H1 (cell line): ENCODE measurements around the gene RHBDD2. TPM values are rescaled to one million over a fixed set of nuclear protein-coding genes. Genes with fewer than 3 reads are reported as not detected.

Experiments
- CTCF ChIA-PET: fragments of 300-600 bp; sonication (Branson Sonifier 250); formaldehyde crosslinking; loops from one replicate; lab custom pipeline; 2021; ENCODE audit not compliant: partially characterized antibody; lab: Charles Lee
- POLR2A ChIA-PET: fragments of 300-600 bp; sonication (Branson Sonifier 250); formaldehyde crosslinking; loops from one replicate; lab custom pipeline; 2021; ENCODE audit warnings: inconsistent platforms; ENCODE audit not compliant: partially characterized antibody; lab: Charles Lee
- DNase-seq, 2 experiments: peaks; one replicate each; pipeline versions ENCODE4 v3.0.0 to v3.0.0-alpha.2; 2010 to 2022; ENCODE audit warnings: low spot score in 2 of 2, low read depth in 1 of 2, mixed read lengths in 1 of 2
- FAIRE-seq: peaks from 2 replicates; lab custom pipeline; 2011; peaks lifted over from hg19 to GRCh38; lab: Jason Lieb, UNC
- H2AFZ ChIP-seq: 2 replicates; pipeline ENCODE4 v1.8.1; 2012; ENCODE audit warnings: low read length, inconsistent platforms
- H2AK5ac ChIP-seq: 2 replicates; pipeline ENCODE4 v1.6.1; 2013; ENCODE audit warnings: low read depth, low read length
- H2BK120ac ChIP-seq: replicated peaks from 2 replicates; pipeline ENCODE3; 2013; ENCODE audit warnings: low read depth, low read length, inconsistent platforms
- H2BK12ac ChIP-seq: 2 replicates; pipeline ENCODE4 v1.6.1; 2013; ENCODE audit warnings: low read depth, low read length
- H2BK15ac ChIP-seq: 2 replicates; pipeline ENCODE4 v1.6.1; 2013; ENCODE audit warnings: low read length
- H2BK20ac ChIP-seq: 2 replicates; pipeline ENCODE4 v1.6.1; 2013; ENCODE audit warnings: low read length
- H2BK5ac ChIP-seq: 2 replicates; pipeline ENCODE4 v1.6.1; 2013; ENCODE audit warnings: low read depth, low read length
- H3K14ac ChIP-seq: 2 replicates; pipeline ENCODE4 v1.6.1; 2013; ENCODE audit warnings: inconsistent platforms; ENCODE audit not compliant: insufficient read length
- H3K18ac ChIP-seq: 2 replicates; pipeline ENCODE4 v1.6.1; 2013; ENCODE audit warnings: low read length; ENCODE audit errors: extremely low read depth
- H3K23ac ChIP-seq: 2 replicates; pipeline ENCODE4 v1.6.1; 2013; ENCODE audit warnings: inconsistent platforms; ENCODE audit not compliant: insufficient read length
- H3K23me2 ChIP-seq: 2 replicates; pipeline ENCODE4 v1.6.1; 2013; ENCODE audit warnings: low read depth, low read length
- H3K27ac ChIP-seq: 2 replicates; pipeline ENCODE4 v1.6.1; 2011; ENCODE audit warnings: low read depth, low read length, inconsistent platforms
- H3K27me3 ChIP-seq, 4 experiments: replicated peaks in 1 of 4; 1 replicate in 1 of 4; 2 replicates in 3 of 4; pipeline versions ENCODE4 v1.6.1 to v1.8.1; 2011 to 2013; ENCODE audit warnings: low read length in 3 of 4, mild to moderate bottlenecking in 3 of 4, inconsistent platforms in 2 of 4, mixed read lengths in 2 of 4, moderate library complexity in 1 of 4; ENCODE audit not compliant: control insufficient read depth in 3 of 4, insufficient read depth in 3 of 4; ENCODE audit errors: extremely low read depth in 1 of 4
- H3K36me3 ChIP-seq, 4 experiments: 2 replicates each; pipeline versions ENCODE4 v1.6.1 to v1.8.1; 2011 to 2013; ENCODE audit warnings: mild to moderate bottlenecking in 4 of 4, low read length in 3 of 4, moderate library complexity in 2 of 4, control low read depth in 1 of 4, inconsistent platforms in 1 of 4; ENCODE audit not compliant: insufficient read depth in 4 of 4, control insufficient read depth in 2 of 4
- H3K4ac ChIP-seq: replicated peaks from 2 replicates; pipeline ENCODE3; 2013; ENCODE audit warnings: low read length, low read depth, mixed read lengths, inconsistent platforms; ENCODE audit not compliant: insufficient read length
- H3K4me1 ChIP-seq, 4 experiments: replicated peaks in 1 of 4; 1 replicate in 1 of 4; 2 replicates in 3 of 4; pipeline versions ENCODE4 v1.6.1 to v1.8.1; 2011 to 2013; ENCODE audit warnings: low read length in 3 of 4, inconsistent platforms in 2 of 4, mixed read lengths in 1 of 4; ENCODE audit not compliant: insufficient read depth in 4 of 4, control insufficient read depth in 3 of 4
- H3K4me2 ChIP-seq, 2 experiments: 2 replicates each; pipeline versions ENCODE4 v1.6.1 to v1.8.1; 2011 to 2013; ENCODE audit warnings: low read depth in 2 of 2, low read length in 2 of 2, control low read depth in 1 of 2, inconsistent platforms in 1 of 2, mild to moderate bottlenecking in 1 of 2; ENCODE audit not compliant: insufficient read depth in 1 of 2
- H3K4me3 ChIP-seq, 4 experiments: fragments of 200-600, 300-600 bp in 1 of 4; sonication (generic), shearing (Covaris generic), sonication (Bioruptor Twin) in 1 of 4; 2 replicates each; pipeline versions ENCODE4 v1.5.1 to v1.8.1; 2011 to 2016; ENCODE audit warnings: low read length in 4 of 4, low read depth in 3 of 4, control low read depth in 2 of 4, inconsistent platforms in 2 of 4, mild to moderate bottlenecking in 2 of 4, mixed read lengths in 1 of 4, moderate library complexity in 1 of 4; ENCODE audit not compliant: insufficient read depth in 2 of 4; ENCODE audit errors: extremely low read depth in 1 of 4
- H3K56ac ChIP-seq: replicated peaks from 2 replicates; pipeline ENCODE3; 2013; ENCODE audit warnings: low read depth, mild to moderate bottlenecking, mixed read lengths, low read length, inconsistent platforms; ENCODE audit not compliant: insufficient read length
- H3K79me1 ChIP-seq: 2 replicates; pipeline ENCODE4 v1.6.1; 2013; ENCODE audit warnings: low read depth, low read length, control low read depth
- H3K79me2 ChIP-seq, 2 experiments: 2 replicates each; pipeline versions ENCODE4 v1.6.1 to v1.8.1; 2012 to 2013; ENCODE audit warnings: low read length in 2 of 2, mild to moderate bottlenecking in 2 of 2, inconsistent platforms in 1 of 2; ENCODE audit not compliant: insufficient read depth in 2 of 2, control insufficient read depth in 1 of 2
- H3K9ac ChIP-seq, 4 experiments: replicated peaks in 1 of 4; 1 replicate in 1 of 4; 2 replicates in 3 of 4; pipeline versions ENCODE4 v1.6.1 to v1.8.1; 2011 to 2013; ENCODE audit warnings: low read depth in 3 of 4, low read length in 3 of 4, control low read depth in 2 of 4, mild to moderate bottlenecking in 2 of 4, moderate library complexity in 2 of 4, inconsistent platforms in 1 of 4; ENCODE audit errors: extremely low read depth in 1 of 4
- H3K9me3 ChIP-seq, 2 experiments: 2 replicates each; pipeline versions ENCODE4 v1.6.1 to v1.8.1; 2012 to 2013; ENCODE audit warnings: mild to moderate bottlenecking in 2 of 2, moderate library complexity in 2 of 2, control low read depth in 1 of 2, inconsistent platforms in 1 of 2, low read depth in 1 of 2, low read length in 1 of 2, mixed read lengths in 1 of 2; ENCODE audit not compliant: insufficient read depth in 2 of 2
- H4K20me1 ChIP-seq, 2 experiments: replicated peaks in 1 of 2; 2 replicates each; pipeline versions ENCODE3 to v1.8.1; 2011 to 2013; ENCODE audit warnings: inconsistent platforms in 2 of 2, low read length in 2 of 2, mild to moderate bottlenecking in 1 of 2; ENCODE audit not compliant: insufficient read depth in 2 of 2, control insufficient read depth in 1 of 2
- H4K5ac ChIP-seq: 2 replicates; pipeline ENCODE4 v1.6.1; 2013; ENCODE audit warnings: low read length, low read depth, mixed read lengths, inconsistent platforms; ENCODE audit not compliant: insufficient read length
- H4K8ac ChIP-seq: 2 replicates; pipeline ENCODE4 v1.8.0; 2013; ENCODE audit warnings: mild to moderate bottlenecking, moderate library complexity, low read length, inconsistent platforms; ENCODE audit not compliant: insufficient read depth; ENCODE audit errors: extremely low read depth
- H4K91ac ChIP-seq: replicated peaks from 2 replicates; pipeline ENCODE3; 2013; ENCODE audit warnings: low read length, mixed read lengths, inconsistent platforms; ENCODE audit not compliant: insufficient read length
- CEBPB ChIP-seq: IDR thresholded peaks from 2 replicates; pipeline ENCODE4 v1.6.1; 2012; ENCODE audit warnings: low read depth, low read length
- NANOG ChIP-seq: IDR thresholded peaks from 2 replicates; pipeline ENCODE4 v1.6.1; 2011; ENCODE audit warnings: low read length, low read depth, mild to moderate bottlenecking, inconsistent platforms; ENCODE audit not compliant: insufficient read depth, poor library complexity, severe bottlenecking
- RBBP5 ChIP-seq: IDR thresholded peaks from 2 replicates; pipeline ENCODE4 v1.7.1; 2012; ENCODE audit warnings: low read depth, mild to moderate bottlenecking, inconsistent platforms, low read length, moderate library complexity, borderline replicate concordance
- TBP ChIP-seq: IDR thresholded peaks from 2 replicates; pipeline ENCODE4 v1.6.1; 2011; ENCODE audit warnings: low read depth, low read length, improper control_type of control experiment
- WGBS, 2 experiments: shearing (Covaris generic) in 1 of 2; methylation state at CpG; one replicate each; pipeline versions ENCODE4 v1.1.6 to v1.1.7; 2013 to 2015; ENCODE audit warnings: low lambda C conversion rate in 2 of 2, mixed read lengths in 2 of 2, inconsistent platforms in 1 of 2, low coverage in 1 of 2, missing lambda C conversion rate in 1 of 2; ENCODE audit not compliant: insufficient replicate concordance in 2 of 2, insufficient coverage in 1 of 2, insufficient read length in 1 of 2; ENCODE audit errors: extremely low coverage in 1 of 2, missing lambda C conversion rate in 1 of 2; 5-methylcytosine and 5-hydroxymethylcytosine counted together
- polyA plus RNA-seq, 7 experiments: library from polyadenylated mRNA; depleted of rRNA in 3 of 7; stranded (reverse) in 5 of 7; unstranded in 2 of 7; fragments of >200 nt in 5 of 7; fragments of 200-250 nt in 2 of 7; gene quantifications; 1 replicate in 5 of 7; 2 replicates in 1 of 7; 4 replicates in 1 of 7; pipeline versions ENCODE4 v1.2.1 to v1.2.3, GENCODE V29; 2011 to 2013; ENCODE audit warnings: missing spikeins in 2 of 7, mixed read lengths in 2 of 7
- total RNA-seq: library from RNA; stranded (reverse); fragmentation: NEBNext Ultra II Directional; extraction: Animal tissue kit (Norgen Biotek cat#: 25700); gene quantifications from 2 replicates; pipeline ENCODE4 v1.2.1, GENCODE V29; 2021

The RHBDD2 gene
- total and polyA plus RNA-seq, 2 of the 8 experiments (the other 6 are each of a cell fraction or from before 2014, with no cell fraction given) = 28.3 to 65.5 TPM

DNA sequence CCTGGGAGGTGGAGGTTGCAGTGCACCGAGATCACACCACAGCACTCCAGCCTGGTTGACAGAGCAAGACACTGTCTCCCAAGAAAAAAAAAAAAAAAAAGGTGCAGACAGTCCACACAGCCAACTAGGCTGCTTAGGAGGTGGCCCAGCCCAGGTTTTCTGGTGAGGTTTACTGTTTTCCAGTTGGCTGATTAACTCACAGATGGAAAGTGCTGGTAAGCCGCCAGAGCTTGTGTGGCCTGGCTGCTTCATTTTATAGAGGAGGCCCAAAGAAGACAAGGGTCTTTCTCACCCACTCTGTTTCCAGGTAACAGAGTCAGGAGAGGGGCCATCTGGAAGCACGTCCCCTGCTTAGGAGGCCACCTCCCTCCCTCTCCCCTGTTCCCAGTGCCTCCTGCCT is 6.2 kb downstream of the RHBDD2 start:
- FAIRE-seq = no peak
- CTCF ChIA-PET = interaction anchor here (0.8 kb wide), 1 partner anchor 111 kb away, joined by 3 read pairs; no protein-coding TSS in a partner anchor
- no peak for TF ChIP-seq CEBPB
- no peak for TF ChIP-seq NANOG
- TF ChIP-seq RBBP5 = no peak
- no peak for TF ChIP-seq TBP

More for the DNA sequence above, 6.2 kb downstream of the RHBDD2 start:
- no peak for DNase-seq
- H3K4ac ChIP-seq = no peak overlapping the region
- 100% methylated on average over 1 of the region's 3 CpGs; no CpG with 5 or more reads in 1 of the 2 experiments for WGBS, 2 experiments
- H4K91ac ChIP-seq = no peak overlapping the region
- no peak overlapping the region for H2AFZ ChIP-seq
- peaks cover 0 to 5% (median 3%) of the 10 kb centered on the region in 4 experiments; a peak in 4 of 7 replicates for H3K4me1 ChIP-seq
- H4K20me1 ChIP-seq = peaks cover 10 to 37% of the 10 kb centered on the region in 2 experiments
- no peak overlapping the region for H2BK20ac ChIP-seq
- no peak overlapping the region for H2BK5ac ChIP-seq
- H3K18ac ChIP-seq = no peak overlapping the region
- H3K23me2 ChIP-seq = no peaks in the 10 kb centered on the region
- H3K36me3 ChIP-seq = peaks cover 21 to 66% (median 49%) of the 10 kb centered on the region in 4 experiments
- H3K4me2 ChIP-seq = no peak overlapping the region
- H3K56ac ChIP-seq = no peak overlapping the region
- POLR2A ChIA-PET = interaction anchor here (0.6 to 1.3 kb wide), 7 partner anchors 8 to 52 kb away, joined by 3 to 8 read pairs (median 3); partner anchors contain the start of gene POR
- no peak overlapping the region for H3K14ac ChIP-seq
- peaks cover 0 to 6% of the 10 kb centered on the region in 2 experiments; a peak in 2 of 4 replicates for H3K79me2 ChIP-seq
- H3K9ac ChIP-seq = no peak overlapping the region
- H3K9me3 ChIP-seq = no peaks in the 10 kb centered on the region
- no peak overlapping the region for H2BK12ac ChIP-seq
- no peak overlapping the region for H3K27ac ChIP-seq
- H3K27me3 ChIP-seq = peaks cover 0 to 7% (median under 1%) of the 10 kb centered on the region in 4 experiments; a peak in 1 of 7 replicates
- no peak overlapping the region for H2BK15ac ChIP-seq
- H2BK120ac ChIP-seq = no peak overlapping the region
- H4K8ac ChIP-seq = no peak overlapping the region
- no peak overlapping the region for H4K5ac ChIP-seq
- no peak overlapping the region for H3K4me3 ChIP-seq
- H3K79me1 ChIP-seq = no peaks in the 10 kb centered on the region; the same call in none of the 2 replicates
- H3K23ac ChIP-seq = no peak overlapping the region
- H2AK5ac ChIP-seq = no peak overlapping the region
